Central memory CD4-positive, alpha-beta T cell (primary cell): ENCODE data around the gene MCCC1.
"Not testable (repeated sequence)": the region's sequence is repeated elsewhere in the genome, so short reads cannot be mapped to it uniquely, and the experiment has no call there.

Experiments
- DNase-seq: peaks from one replicate; pipeline ENCODE4 v3.0.0; 2022
- total RNA-seq, 3 experiments: gene quantifications; one replicate each; lab custom pipeline; 2026; lab: John Stamatoyannopoulos, UW

The MCCC1 gene
- total RNA-seq: 29.3 to 38.5 (median 30.7) reads per million in 3 experiments

DNA sequence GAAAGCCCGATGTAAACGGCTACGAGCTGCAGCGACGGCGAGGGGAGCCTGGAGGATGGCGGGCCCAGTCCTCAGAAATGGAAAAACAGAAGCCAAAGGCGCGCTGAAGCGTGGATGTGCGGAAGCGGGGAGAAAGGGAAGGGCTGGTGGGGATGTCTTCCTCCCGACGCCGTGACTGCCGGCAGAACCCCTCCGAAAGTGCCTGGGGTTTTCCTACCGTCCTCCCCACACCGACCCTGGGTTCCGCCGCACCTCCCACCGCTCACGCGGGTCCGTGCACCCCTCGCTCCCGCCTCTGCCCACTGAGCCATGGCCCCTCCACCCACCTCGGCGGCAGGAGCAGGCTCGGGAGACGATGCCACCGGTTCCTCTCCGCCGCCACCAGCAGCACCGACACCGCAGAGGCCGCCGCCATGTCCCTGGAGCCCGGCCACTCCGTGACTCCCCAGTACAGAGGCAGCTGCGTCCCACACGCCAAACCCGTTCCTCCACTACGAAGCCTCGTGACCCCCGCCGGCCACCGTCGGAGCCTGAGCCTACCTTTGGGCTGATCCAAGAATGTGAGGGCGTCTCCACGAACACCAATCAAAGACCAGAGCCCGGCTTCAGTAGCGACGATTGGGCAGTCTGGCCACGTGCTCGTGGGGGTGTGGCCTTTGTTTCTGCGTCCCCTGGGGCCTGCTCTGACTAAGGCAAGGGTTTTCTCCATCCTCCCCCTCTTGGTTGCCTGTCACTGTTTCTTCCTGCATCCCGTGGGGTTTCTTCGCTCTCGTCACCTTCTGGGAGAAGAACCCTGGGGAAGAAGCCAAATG lies at the start of gene MCCC1:
Gene MCCC1, minus strand, starts transcription at position 471 of the 812 bp plus-strand sequence. Its CDS starts 56 bp downstream, at position 415.
- peak; percentile 98 for DNase-seq

GRCh38 chr3:183148056-183148455 lies 48.8 kb upstream of the MCCC1 start:
- no peak for DNase-seq

GRCh38 chr3:183144363-183144762 lies 45.1 kb upstream of the MCCC1 start:
- no peak for DNase-seq

- no peak for DNase-seq
Observed at GRCh38 chr3:183142199-183142598, 42.9 kb upstream of the MCCC1 start.

DNA sequence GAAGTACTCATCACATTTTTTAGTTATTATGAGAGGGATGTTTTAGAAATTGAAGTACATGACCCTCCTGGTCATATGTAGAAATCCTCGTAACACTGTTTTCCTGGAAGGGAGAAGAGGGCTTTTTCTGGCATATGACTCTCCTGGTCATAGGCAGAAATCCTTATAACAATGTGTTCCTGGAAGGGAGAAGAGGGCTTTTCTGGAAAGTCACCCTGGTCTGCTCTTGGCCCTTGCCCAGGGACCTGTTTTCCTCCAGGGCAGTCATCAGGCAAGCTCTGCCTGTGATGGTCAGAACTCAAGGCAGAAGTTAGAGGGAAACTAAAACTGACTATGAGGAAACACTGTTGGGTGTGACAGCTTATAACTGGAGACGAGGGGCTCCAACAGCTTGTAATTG lies 35.5 kb upstream of the MCCC1 start:
- DNase-seq: no peak

- no peak for DNase-seq
Observed at GRCh38 chr3:183132409-183132808, 33.1 kb upstream of the MCCC1 start.

DNA sequence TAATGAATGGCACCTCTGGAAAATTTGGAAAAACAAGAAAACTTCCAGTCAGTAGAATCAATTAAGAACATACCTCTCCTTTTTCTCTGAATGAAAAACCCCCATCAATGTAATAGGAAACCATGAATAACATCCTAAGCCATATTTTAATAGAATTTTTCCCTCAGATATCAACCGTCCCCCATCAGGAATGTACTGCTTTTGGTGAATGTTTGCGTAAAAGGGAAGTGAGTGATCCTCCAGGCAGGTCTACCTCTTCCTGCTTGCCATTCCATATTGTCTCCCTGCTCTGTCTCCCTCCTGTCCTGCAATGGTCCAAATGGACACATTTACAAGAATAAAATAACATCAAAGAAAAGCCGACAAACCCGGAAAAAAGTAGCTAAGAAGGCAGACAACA lies 32.4 kb upstream of the MCCC1 start:
- no peak for DNase-seq

GRCh38 chr3:183131186-183131725 lies 32.0 kb upstream of the MCCC1 start:
- DNase-seq: no peak

GRCh38 chr3:183129243-183129642 lies 29.9 kb upstream of the MCCC1 start:
- no peak for DNase-seq

- DNase-seq: no peak
Observed at GRCh38 chr3:183128709-183129108, 29.4 kb upstream of the MCCC1 start.

DNA sequence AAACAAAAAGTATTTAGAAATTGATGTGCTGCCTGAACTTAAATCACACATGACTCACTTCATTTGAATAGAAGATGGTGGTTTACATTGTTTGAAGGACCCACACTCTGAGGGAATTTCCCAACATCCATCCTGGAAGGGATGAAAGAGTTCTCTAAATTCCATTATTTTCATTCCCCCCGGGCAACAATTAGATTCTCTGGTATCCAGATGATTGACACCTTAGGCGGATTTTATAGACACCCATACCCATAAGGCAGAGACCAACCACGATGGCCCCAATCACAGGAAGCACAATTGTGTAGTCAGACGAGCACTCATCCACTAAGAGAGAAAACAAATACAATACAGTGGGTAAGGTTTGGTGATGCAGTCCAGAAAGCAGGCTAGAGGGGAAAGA lies 24.6 kb upstream of the MCCC1 start:
- DNase-seq: no peak

- peak; percentile 39 for DNase-seq
Observed at GRCh38 chr3:183122257-183122932, 23.1 kb upstream of the MCCC1 start.

DNA sequence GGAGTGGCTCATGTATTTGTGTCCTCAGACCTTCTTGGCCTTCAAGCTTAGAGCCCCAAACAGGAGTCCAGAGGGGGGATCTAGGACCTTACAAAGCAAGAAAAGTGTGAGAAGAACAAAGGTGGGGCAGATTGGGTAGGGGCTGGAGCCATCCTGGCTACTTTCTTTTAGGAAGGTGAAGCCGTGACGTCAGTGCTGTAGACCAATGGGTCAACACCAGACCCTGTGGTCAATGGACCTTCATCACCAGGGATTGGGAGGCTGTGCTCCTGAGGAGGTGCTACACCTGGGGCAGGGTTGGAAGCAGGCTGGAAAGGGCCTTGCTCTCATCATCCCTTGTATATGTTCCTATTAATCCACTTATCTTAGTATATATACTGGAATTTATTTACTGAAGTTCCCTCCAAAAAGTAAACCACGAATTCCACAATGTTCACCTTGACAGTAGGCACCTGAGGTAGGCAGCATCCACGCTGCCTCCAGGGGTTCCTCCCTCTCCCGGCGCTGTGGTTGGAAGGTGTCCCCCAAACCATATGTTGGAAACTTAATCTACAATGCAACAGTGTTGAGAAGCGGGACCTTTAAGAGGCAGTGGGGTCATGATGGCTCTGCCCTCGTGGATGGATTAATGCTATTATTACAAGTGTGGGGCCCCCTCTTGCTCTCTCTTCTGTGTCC lies 21.4 kb upstream of the MCCC1 start:
- DNase-seq: no peak

GRCh38 chr3:183117056-183117455 lies 17.8 kb upstream of the MCCC1 start:
- no peak for DNase-seq

- DNase-seq: peak; percentile 36
Observed at GRCh38 chr3:183116025-183116614, 16.8 kb upstream of the MCCC1 start.

GRCh38 chr3:183114384-183115178 lies 15.3 kb upstream of the MCCC1 start:
- DNase-seq: no peak

DNA sequence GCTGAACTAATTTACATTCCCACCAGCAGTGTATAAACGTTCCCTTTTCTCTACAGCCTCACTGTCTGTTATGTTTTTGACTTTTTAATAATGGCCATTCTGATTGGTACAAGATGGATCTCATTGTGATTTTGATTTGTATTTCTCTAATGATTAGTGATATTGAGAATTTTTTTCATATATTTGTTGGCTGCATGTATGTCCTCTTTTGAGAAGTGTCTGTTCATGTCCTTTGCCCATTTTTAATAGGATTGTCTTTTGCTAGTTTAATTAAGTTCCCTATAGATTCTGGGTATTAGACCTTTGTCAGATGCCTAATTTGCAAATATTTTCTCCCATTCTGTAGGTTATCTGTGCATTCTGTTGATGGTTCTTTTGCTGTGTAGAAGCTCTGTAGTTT lies 10.6 kb upstream of the MCCC1 start:
- DNase-seq: not testable (repeated sequence)

DNA sequence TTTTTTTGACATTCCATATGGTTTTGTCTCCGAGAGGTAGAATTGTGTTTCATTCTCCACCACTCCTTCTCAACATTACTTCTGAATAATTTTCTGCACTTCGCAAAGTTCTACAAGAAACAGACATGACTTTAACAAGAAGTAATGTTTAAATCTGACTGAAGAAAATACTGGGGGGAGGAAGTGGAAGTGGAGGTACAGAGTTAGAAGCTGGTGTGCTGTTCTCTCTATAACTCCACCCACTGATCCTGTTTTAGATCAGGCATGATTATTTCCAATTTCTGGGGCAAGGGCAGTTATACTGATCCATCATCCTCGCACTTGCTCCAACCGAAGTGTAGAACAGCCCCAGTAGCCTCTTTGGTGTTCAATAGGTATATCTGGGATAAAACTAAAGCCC lies 9.2 kb upstream of the MCCC1 start:
- DNase-seq: no peak

DNA sequence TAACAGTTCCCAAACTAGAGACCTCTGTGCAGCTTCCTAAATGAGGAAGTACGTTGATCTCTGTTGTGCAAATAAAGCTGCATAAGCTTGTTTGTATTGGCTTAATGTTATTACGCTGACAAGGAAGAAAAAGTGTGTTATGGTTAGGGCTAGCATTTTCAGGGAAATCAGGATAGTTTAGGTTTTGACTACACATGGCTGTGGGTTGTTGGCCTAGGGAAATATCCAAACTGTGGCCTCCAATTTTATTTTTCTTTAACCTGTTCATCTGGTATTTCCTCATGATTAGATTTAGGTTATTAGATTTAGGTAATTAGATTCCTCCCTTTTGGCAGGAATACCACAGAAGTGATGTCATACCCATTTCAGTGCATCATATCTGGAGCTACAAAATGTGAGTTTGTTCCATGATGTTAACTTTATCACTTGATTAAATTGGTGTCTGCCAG lies 8.7 kb upstream of the MCCC1 start:
- no peak for DNase-seq

- DNase-seq: not testable (repeated sequence)
Observed at GRCh38 chr3:183107372-183107771, 8.1 kb upstream of the MCCC1 start.

GRCh38 chr3:183106635-183107034 lies 7.3 kb upstream of the MCCC1 start:
- DNase-seq: no peak

DNA sequence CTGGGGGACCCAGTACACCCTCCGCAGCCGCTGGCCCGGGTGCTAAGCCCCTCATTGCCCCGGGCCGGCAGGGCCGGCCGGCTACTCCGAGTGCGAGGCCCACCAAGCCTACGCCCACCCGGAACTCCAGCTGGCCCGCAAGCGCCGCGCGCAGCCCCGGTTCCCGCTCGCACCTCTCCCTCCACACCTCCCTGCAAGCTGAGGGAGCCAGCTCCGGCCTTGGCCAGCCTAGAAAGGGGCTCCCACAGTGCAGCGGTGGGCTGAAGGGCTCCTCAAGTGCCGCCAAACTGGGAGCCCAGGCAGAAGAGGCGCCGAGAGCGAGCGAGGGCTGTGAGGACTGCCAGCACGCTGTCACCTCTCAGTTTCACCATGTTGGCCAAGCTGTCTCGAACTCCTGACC lies 4.7 kb upstream of the MCCC1 start:
- DNase-seq: not testable (repeated sequence)
